GM18499 (cell line): ENCODE data around the gene NIPAL4.
"Not testable (repeated sequence)": the region's sequence is repeated elsewhere in the genome, so short reads cannot be mapped to it uniquely, and the experiment has no call there.

Experiments used
- ATAC-seq: cut with Tn5 transposase; IDR thresholded peaks from one replicate; pipeline ENCODE4 v1.9.1; 2021; ENCODE audit warnings: moderate number of reproducible peaks; ENCODE audit not compliant: insufficient read depth, unreplicated experiment

The NIPAL4 gene

DNA sequence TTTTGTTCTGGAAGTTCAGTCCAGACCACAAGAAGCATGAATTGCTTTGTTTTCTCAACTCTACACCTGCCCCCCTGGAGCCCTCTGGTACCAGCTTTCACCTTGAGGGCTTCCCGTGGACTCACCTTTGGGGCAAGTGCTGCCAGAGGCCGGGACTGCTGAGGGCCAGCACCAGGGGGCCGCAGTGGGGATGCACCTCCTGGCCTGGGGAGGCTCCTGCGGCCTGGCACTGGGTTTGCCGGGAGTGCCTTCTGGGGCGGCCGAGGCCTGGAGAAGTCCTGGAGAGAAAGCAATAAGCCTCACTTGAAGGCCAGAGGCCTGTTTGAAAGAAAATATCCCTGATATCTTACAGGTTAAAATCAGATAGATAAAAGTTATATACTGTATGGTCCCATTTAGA is 21.7 kb downstream of the NIPAL4 start:
- no peak for ATAC-seq

DNA sequence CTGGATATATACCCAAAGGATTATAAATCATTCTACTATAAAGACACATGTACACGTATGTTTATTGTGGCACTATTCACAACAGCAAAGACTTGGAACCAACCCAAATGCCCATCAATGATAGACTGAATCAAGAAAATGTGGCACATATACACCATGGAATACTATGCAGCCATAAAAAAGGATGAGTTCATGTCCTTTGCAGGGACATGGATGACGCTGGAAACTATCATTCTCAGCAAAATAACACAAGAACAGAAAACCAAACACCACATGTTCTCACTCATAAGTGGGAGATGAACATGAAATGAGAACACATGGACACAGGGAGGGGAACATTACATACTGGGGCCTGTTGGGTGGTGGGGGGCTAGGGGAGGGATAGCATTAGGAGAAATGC is 22.7 kb downstream of the NIPAL4 start:
- ATAC-seq: not testable (repeated sequence)

DNA sequence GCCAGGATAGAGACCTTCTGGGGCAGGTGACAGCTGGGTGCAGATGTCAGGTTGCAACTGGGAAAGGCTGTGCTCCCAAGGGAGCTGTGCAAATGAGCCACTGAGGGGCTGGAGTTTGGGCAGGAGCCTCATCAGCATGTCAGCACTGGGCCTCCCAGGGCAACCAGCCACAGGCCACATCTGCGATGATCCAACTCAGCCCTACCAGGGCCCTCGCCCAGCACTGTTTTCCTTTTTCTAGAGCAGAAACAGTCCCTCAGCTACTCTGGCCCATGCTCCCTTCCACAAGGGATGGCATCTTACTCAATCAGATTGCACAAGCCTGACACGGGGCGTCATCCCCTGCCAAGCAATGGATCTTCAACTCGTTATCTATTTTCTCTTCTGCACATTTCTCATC is 24.8 kb downstream of the NIPAL4 start:
- no peak for ATAC-seq

DNA sequence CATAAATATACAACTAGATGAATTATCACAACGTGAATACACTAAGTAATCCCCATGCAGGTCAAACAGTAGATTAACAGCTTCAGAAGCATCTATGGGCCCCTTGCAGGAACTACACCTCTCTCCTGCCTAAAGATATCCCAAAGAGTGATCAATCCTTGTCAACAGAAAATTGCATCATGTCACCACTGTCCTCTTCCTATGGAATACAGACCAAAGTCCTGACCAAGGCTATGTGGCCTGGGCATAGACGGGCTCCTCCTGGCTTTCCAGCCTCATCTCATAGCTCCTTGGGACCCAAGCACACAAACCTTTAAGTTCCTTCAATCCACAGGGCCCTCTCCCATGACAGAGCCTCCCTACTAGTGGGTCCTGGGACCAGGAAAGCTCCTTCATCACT is 25.3 kb downstream of the NIPAL4 start:
- no peak for ATAC-seq

DNA sequence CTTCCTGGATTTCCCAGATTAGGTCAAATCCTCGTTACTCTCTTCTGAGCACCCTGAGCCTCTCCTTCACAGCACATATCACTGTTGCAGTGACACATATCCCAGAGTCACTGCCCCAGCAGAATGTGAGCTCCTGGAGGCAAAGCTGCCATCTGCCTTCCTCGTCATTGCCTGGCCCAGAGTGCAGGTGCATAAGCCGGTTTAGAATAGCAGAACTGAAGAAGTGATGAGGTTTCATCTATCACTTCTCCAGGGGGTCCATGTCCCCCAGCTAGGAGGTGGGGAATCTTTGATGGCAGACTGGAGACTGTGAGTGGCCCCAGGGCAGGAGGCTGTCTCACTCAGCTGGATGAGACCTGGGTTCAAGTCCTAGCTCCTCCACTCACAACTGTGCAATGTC is 25.8 kb downstream of the NIPAL4 start:
- no peak for ATAC-seq

DNA sequence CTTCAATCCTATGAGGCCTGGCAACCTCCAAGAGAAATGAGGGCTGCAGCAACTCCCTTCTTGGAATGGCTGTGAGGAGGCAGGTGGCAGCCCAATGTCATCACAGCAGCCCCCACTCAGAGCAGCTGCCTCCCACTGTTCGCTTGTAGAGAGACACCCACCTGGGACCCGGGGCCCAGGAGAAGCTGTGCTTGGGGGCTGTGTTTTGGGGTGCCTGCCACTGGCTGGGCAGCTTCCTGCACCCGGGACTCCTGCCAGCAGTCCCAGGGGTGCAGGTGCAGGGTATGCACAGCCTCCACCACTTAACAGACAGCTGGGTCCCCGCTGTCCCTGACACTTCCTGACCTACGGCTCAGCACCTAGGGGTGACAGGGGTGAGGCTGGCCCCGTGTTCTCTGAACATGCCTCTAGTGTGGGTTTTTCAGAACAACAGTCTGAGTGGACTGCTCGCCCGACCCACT is 26.2 kb downstream of the NIPAL4 start:
- no peak for ATAC-seq

DNA sequence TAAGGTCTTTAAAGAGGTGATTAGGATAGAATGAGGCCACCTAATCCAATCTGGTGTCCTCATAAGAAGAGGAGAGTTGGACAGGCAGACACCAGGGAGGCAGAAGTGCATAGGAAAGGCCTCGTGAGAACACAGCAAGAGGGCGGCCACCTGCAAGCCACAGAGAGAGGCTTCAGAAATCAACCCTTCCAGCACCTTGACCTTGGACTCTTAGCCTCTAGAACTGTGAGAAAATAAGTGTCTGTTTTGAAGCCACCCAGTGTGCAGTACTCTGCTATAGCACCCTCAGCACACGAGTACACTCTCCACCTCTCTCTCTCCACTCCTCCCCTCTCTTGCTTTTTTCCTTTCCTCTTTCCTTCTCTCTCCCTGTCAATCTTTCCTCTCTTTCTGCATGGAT is 26.8 kb downstream of the NIPAL4 start:
- ATAC-seq: no peak

DNA sequence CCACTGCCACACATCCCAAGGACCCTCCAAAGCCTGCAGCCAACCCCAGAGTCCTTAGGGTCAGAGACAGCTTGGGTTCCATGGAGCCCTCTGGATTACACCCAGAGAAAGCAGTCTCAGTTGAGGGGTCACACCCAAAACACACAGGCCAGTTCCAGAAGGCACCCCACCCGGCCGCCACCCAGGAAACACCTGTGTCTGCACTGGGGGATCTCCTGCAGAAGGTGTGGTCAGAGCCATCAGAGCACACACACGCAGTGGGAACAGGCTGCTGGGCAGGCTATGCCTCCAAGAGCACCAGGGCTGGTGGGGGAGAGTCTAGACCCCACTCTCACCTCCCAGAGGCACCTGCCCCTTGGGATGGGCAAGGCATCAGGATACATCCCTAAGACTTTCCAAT is 27.3 kb downstream of the NIPAL4 start:
- no peak for ATAC-seq

DNA sequence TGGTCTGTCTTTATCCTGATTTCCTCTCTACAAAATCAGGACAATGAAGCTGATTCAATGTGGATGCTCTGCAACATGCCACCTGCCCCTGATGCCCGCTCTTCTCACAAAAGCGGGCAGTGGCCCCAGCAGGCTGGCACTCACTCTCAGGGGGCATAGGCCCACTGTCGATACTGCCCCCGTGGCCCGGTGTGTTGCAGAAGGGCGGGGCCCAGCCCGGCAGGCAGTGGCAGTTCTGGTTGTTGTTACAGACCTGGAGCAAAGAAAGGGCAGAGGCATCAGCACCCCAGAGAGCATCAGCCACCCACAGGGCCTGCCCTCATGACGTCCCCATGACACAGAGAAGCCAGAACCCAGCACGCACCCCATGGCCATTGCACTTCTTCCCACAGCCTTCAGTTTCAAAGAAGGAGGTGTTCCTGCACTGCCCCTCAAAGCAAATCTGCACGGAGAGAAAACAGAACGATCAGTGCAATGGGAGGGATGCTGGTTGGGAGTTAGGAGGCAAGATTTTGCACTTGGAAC is 31.5 kb downstream of the NIPAL4 start:
- ATAC-seq: no peak

DNA sequence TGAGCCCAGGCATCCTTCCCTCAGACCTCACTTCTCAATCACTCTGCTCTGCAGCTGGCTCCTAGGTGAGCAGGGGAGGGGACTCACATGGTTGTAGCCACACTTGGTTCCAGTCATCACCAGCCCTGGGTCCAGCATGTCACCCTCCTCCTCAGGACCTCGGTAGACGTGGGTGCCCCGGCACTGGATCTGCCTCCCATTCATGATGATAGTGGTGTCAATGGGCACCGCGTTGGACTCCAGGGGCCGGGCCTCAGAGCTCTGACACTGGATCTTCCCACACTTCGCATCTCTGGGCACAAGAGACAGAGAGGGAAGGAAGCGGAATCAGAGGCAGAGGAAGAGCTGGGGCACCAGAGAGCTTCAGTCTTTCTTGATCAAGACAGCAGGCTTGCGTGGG is 32.9 kb downstream of the NIPAL4 start:
- no peak for ATAC-seq

DNA sequence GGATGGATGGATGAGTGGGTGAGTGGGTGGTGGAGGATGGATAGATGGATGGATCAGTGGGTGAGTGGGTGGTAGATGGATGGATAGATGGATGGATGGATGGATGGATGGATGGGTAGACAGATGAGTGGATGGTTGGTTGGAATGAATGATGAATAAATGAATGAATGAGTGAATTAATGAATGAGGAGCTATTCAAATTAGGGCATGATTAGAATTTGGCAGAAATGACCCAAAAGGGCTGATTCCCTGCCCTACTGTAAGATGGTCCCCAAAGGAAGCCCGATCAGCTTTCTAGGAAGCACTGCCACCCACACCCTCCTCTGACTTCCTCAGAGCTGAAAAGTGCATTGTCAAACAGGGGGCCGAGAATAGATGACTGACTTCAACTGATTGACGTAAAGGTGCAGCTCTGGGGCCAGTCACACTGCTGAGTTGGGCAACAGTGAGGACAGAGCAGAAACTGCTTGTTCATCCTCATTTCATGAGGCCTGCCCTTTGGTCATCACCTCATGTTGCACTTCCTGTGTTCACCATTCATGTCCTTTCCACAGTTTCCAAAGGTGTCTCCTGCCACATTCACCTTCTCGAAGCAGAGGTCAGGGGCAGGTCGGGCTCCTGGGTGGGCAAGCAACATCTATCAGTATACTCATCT is 34.3 kb downstream of the NIPAL4 start:
- no peak for ATAC-seq

DNA sequence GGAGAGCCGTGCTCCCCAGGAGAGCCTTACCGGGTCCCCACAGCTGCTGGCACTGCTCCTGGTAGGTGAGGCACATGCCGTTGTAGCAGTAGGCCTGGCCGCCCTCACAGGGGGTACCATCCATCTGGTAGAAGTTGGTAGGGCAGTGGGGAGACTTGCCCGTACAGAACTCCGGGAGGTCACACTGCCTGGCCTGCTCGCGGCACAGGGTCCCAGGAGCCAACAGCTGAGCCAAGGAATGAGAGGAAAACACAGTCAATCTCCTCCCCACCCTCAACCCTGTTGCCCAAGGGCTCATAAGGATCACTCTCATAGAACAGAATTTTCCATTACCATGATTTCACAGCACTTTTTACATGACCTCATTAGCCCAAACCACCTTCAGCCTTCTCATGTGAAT is 36.9 kb downstream of the NIPAL4 start:
- no peak for ATAC-seq

DNA sequence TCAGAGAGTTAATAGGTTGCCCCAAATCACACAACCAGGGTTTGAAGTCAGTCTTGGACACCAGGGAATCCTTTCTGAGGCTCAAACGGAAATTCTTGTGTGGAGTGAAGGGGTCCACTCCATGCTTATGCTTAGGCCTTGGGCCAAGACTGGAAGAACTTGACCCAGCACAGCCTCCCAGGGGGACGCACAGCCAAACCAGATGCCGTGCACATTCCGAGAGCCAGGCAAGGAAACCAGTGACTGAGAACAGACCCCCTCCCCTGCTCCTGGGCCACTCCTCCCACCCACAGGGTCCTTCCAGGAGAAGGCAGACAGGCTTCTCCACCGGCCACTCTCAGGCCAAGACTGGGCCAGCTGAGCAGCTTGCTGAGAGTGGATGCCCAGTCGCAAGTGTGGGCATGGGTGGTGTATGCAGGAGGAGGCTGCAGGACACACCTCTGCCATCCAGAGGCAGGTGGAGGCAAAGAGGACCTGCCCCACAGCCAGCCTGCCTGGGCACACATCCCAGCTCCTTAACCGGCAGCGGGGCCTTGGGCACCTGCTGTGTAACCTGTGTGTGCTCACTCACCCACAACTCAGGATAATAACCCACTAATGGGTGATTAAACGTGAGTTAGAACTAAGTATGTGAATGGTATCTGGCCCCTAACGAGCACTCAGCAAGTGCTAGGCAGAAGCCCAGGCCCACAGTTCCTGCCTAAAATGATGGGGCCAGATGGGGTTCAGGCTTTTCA is 38.0 kb downstream of the NIPAL4 start:
- ATAC-seq: no peak

DNA sequence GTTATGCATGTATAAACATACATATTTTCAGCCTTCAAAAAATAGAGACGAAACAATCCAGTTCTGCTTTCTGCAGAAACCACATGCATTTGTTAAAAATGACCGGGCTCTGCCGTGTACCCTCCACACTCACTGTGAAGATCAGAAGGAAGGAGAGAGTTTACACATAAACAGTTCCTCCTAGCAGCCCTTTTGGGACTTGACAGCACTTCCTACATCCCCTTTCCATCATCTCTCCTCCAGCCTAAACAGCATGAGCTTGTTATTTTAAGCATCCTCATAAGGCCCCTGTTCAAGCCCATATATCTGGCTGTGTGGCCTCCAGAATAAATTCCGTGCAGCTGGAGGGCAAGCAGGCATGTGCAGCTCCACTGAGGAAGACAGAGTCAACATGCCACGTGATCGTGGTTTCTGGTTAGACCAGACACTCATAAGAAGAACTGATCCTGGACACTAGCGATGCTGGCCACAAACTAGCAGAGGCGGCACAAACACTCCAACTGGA is 42.2 kb downstream of the NIPAL4 start:
- ATAC-seq: peak; percentile 65

DNA sequence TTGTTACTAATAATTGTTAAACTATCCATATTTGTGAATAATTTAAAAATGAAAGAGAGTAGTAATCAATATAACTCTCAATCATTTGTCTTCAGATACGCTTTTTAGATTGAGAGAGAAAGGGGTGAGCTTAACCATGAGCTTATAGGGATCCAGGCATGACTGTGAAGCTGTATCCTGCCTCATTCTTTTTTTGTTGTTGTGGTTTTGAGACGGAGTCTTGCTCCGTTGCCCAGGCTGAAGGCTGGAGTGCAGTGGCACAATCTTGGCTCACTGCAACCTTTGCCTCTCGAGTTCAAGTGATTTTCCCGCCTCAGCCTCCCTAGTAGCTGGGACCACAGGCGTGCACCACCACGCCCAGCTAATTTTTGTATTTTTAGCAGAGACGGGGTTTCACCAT is 44.0 kb downstream of the NIPAL4 start:
- ATAC-seq: no peak

DNA sequence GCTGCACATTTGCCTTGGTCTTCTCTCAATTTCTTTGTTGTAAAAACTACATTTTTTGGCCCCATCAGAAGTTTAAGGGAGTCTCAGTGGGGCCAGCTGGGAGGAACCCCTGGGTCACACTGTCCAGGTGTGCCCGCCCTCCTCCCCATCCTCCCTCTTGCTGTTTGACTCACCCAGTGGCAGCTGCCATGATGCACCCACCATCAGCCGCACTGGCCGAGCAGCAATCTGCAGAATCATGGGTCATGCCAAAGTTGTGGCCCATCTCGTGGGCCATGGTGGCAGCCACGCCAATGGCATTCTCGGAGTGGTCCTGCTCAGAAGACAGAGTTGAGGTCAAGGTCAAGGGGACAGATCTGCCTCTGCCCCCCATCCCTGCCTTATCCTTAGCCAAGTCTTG is 45.5 kb downstream of the NIPAL4 start:
- ATAC-seq: no peak

DNA sequence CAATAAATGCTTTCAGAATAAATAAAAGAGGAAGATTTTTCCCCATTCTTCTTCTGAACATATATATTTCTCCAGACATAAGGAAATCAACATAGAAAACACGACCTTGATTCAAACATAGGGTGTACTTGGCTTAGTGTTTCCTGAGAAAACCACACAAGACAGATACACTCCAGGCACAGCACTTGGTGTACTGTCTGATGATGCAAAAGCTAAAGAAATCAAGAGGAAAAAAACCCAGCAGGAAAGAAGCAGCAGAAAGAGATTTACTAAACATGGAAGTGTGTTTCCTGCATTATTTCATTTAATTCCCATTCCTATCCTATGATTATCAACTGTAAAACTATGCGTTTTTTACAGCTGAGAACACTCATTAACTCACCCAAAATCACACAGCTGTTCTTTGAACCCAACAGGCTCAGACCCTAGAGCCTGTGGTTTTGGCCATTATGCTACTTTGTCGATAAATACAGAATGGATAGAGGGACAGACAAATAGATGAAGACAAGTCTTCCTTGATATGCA is 46.1 kb downstream of the NIPAL4 start:
- no peak for ATAC-seq

DNA sequence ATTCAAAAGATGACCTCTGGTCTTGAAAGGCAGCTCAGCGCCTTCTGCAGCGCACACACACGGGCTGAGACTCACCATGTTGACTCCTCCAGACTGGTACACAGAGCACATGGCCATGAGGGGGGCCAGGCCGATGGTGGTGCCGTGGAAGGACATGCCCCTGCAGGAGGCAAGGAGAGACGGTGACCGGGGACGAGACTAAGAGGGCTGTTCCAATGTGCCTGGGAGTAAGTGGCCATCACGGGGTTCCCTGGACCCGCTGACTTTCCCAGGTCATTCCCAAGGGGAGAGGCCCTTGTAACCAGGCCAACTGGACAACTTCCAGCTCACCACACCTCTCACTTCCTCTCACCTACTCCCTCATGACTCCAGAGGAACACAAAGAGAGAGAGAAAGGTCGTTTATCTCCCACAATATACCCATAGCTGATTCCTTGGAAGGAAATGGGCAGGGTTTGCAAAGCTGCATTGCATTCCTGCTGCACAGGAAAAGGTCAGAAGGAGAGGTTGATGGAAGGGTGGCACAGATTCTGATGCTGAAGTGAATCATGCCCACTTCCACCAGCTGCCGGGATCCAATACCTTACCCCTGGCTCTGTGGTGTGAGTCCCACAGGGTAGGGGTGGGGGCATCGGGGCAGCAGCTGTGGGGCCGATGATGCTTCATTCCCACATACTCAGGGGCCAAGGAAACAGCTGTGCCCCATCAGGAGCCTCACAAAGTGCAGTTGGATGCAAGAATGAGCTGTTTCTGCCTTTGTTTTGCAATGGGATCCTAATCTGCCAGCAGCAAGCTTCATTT is 47.2 kb downstream of the NIPAL4 start:
- no peak for ATAC-seq

DNA sequence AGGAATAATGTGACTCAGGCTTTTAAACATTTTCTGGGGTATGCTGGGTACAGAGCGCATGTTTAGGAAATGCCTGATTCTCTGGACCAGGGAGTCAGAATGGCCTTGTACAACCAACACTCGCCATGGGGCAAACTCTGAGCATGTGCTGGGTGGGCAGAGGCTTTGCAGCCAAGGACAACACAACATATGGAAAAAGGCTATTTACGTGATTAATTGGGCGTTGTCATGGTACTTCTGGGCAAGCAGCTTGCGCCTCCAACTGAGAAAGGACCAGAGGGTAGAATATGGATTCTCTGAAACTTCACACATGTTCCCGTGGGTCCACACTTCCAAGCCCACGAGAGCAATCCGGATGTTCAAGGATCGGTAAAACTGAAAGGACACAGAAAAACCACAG is 49.1 kb downstream of the NIPAL4 start:
- ATAC-seq: no peak

DNA sequence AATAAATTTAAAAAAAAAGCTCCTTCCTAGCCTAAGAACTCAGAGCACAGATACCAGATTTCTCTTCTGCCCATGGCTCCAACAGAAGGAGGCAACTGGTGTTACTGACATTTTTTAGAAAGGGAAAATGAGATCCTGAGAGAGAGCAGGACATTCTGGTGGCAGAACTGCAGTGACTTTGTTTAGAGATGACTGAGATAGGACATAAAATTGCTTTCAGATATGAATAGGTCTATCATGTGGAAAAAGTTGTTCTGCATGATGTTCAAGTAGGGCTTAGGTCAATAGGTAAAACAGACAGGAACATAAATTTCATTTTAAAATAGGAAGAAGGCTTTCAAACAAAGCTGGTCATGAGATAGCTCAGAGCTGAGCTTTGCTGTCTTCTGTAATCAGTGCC is 49.6 kb downstream of the NIPAL4 start:
- ATAC-seq: peak; percentile 68

DNA sequence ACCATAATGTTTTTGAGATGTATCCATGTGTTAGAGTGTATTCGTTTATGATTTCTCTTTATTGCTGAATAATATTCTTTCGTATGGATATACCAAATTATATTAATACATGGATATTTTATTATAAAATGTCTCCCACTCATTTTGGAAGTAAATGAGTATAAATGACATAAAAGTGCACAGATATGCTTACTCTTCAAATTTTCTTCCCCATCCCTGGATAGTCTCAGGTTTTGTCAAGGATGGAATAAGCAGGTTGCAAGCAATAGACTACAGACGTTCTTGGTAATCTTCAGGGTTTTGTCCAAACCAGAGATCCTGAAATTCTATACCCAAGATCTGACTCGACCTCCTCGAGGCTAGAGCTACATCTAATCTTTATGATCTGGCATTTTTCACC is 50.7 kb downstream of the NIPAL4 start:
- ATAC-seq: no peak
